DND-41 (cell line): ENCODE results near the gene CD81.

Source experiments
- CTCF ChIP-seq: IDR thresholded peaks from 2 replicates; pipeline ENCODE4 v1.5.1; 2012; ENCODE audit warnings: borderline replicate concordance, low read length, moderate library complexity, mild to moderate bottlenecking; ENCODE audit not compliant: poor library complexity, severe bottlenecking; ENCODE audit errors: extremely low read depth
- EZH2 ChIP-seq: IDR thresholded peaks from 3 replicates; pipeline ENCODE4 v1.6.1; 2012; ENCODE audit warnings: borderline replicate concordance, low read depth, mild to moderate bottlenecking, moderate library complexity, low read length, inconsistent platforms; ENCODE audit not compliant: severe bottlenecking

GRCh38 chr11:2355000-2355644 lies 22.0 kb upstream of the CD81 start:
- TF ChIP-seq CTCF (no peak), EZH2 (no peak)
